ENCODE results near the gene SAV1. TPM values are rescaled to one million over a fixed set of nuclear protein-coding genes. Genes with fewer than 3 reads are reported as not detected.

Gene SAV1
- total and polyA plus RNA-seq, 2 of the 8 experiments (the other 6 are each of a cell fraction or from before 2014, with no cell fraction given): 15.9 to 78.3 TPM

GRCh38 chr14:50647753-50648152, 20.4 kb downstream of the SAV1 start:
- no peaks in the 10 kb centered on the region for H3K27me3 ChIP-seq (replicated peaks in 1 of 4; ENCODE audit: control insufficient read depth in 3 of 4, extremely low read depth in 1 of 4, insufficient read depth in 3 of 4, low read length in 3 of 4)
- ChIA-PET CTCF (ENCODE audit: partially characterized antibody) (interaction anchor here (1.5 kb wide), 1 partner anchor 67 kb away, joined by 4 read pairs; no protein-coding TSS in a partner anchor), POLR2A (ENCODE audit: partially characterized antibody) (interaction anchor here (1.1 to 3.0 kb wide), 2 partner anchors 12 to 25 kb away, joined by 3 to 10 read pairs; no protein-coding TSS in a partner anchor)
- H3K4me1 ChIP-seq (replicated peaks in 1 of 4; ENCODE audit: control insufficient read depth in 3 of 4, insufficient read depth in 4 of 4, low read length in 3 of 4): 0 out of 7 replicates have a peak, but pooled peaks cover 0 to 5% (median under 1%) of the 10 kb centered on the region in 4 experiments
- no peak overlapping the region for H2AK5ac ChIP-seq (ENCODE audit: low read depth, low read length)
- H2BK15ac ChIP-seq (ENCODE audit: low read length): no peak overlapping the region
- no peak for FAIRE-seq
- no peak overlapping the region for H3K4me3 ChIP-seq (ENCODE audit: extremely low read depth in 1 of 4, insufficient read depth in 2 of 4, low read depth in 3 of 4, low read length in 4 of 4)
- 0 out of 2 replicates have a peak, but pooled peaks cover 5% of the 10 kb centered on the region for H3K79me1 ChIP-seq (ENCODE audit: low read depth, low read length)
- H3K56ac ChIP-seq (replicated peaks; ENCODE audit: insufficient read length, low read depth, low read length): no peak overlapping the region
- no peak overlapping the region for H2AFZ ChIP-seq (ENCODE audit: low read length)
- no peaks in the 10 kb centered on the region for H3K9me3 ChIP-seq (ENCODE audit: insufficient read depth in 2 of 2, low read depth in 1 of 2, low read length in 1 of 2)
- no peak overlapping the region for H3K18ac ChIP-seq (ENCODE audit: extremely low read depth, low read length)
- H3K79me2 ChIP-seq (ENCODE audit: control insufficient read depth in 1 of 2, insufficient read depth in 2 of 2, low read length in 2 of 2): peaks cover 0 to 92% of the 10 kb centered on the region in 2 experiments; a peak in 3 of 4 replicates
- no peak for DNase-seq (ENCODE audit: low read depth in 1 of 2, low spot score in 2 of 2)
- no peak overlapping the region for H3K27ac ChIP-seq (ENCODE audit: low read depth, low read length)
- no peak overlapping the region for H2BK20ac ChIP-seq (ENCODE audit: low read length)
- no peak overlapping the region for H4K8ac ChIP-seq (ENCODE audit: extremely low read depth, insufficient read depth, low read length)
- no peak overlapping the region for H4K91ac ChIP-seq (replicated peaks; ENCODE audit: insufficient read length, low read length)
- no peak overlapping the region for H2BK12ac ChIP-seq (ENCODE audit: low read depth, low read length)
- no peaks in the 10 kb centered on the region for H4K20me1 ChIP-seq (replicated peaks in 1 of 2; ENCODE audit: control insufficient read depth in 1 of 2, insufficient read depth in 2 of 2, low read length in 2 of 2)
- H2BK5ac ChIP-seq (ENCODE audit: low read depth, low read length): no peak overlapping the region
- H3K23ac ChIP-seq (ENCODE audit: insufficient read length): no peak overlapping the region
- no peaks in the 10 kb centered on the region for H3K23me2 ChIP-seq (ENCODE audit: low read depth, low read length)
- TF ChIP-seq RNF2 (IDR thresholded peaks at IDR 0.05; ENCODE audit: borderline replicate concordance, low read depth, low read length, missing control alignments, poor library complexity, severe bottlenecking) (no peak), ASH2L (IDR thresholded peaks at IDR 0.05; ENCODE audit: low read length) (no peak), GABPA (IDR thresholded peaks at IDR 0.05; ENCODE audit: borderline replicate concordance, insufficient read depth, low read length) (no peak), SP2 (IDR thresholded peaks at IDR 0.05; ENCODE audit: low read length) (no peak), SP1 (IDR thresholded peaks at IDR 0.05; ENCODE audit: low read depth, low read length) (no peak)
- H4K5ac ChIP-seq (ENCODE audit: insufficient read length, low read depth, low read length): no peak overlapping the region
- no peak overlapping the region for H3K4ac ChIP-seq (replicated peaks; ENCODE audit: insufficient read length, low read depth, low read length)
- H3K9ac ChIP-seq (replicated peaks in 1 of 4; ENCODE audit: extremely low read depth in 1 of 4, low read depth in 3 of 4, low read length in 3 of 4): no peak overlapping the region
- no peak overlapping the region for H2BK120ac ChIP-seq (replicated peaks; ENCODE audit: low read depth, low read length)
- no peak overlapping the region for H3K14ac ChIP-seq (ENCODE audit: insufficient read length)
- peaks cover 0 to 12% (median 3%) of the 10 kb centered on the region in 4 experiments; a peak in 2 of 8 replicates for H3K36me3 ChIP-seq (ENCODE audit: control insufficient read depth in 2 of 4, insufficient read depth in 4 of 4, low read length in 3 of 4)
- H3K4me2 ChIP-seq (ENCODE audit: insufficient read depth in 1 of 2, low read depth in 2 of 2, low read length in 2 of 2): no peak overlapping the region

All from H1 (cell line).